IMR-90 (cell line): ENCODE measurements around the gene CPO. TPM values are rescaled to one million over a fixed set of nuclear protein-coding genes. Genes with fewer than 3 reads are reported as not detected.

Experiments used
- ATAC-seq: fragments of 200-7000 bp; cut with Tn5 transposase; 2 replicates; pipeline ENCODE4 v1.9.1; 2020; ENCODE audit warnings: low read depth, mild to moderate bottlenecking, moderate library complexity
- BruUV-seq: library from RNA; stranded (reverse); fragments of 400-500 nt; replicated peaks from 2 replicates; lab custom pipeline; 2021; lab: Mats Ljungman, UMichigan
- CTCF ChIA-PET: fragments of 300-600 bp; formaldehyde crosslinking; extraction: SDS; loops from one replicate; lab custom pipeline; 2021; ENCODE audit warnings: antibody characterized with exemption; lab: Yijun Ruan, JAX
- POLR2A ChIA-PET: fragments of 300-600 bp; sonication (Branson Sonifier 250); formaldehyde crosslinking; loops from one replicate; lab custom pipeline; 2022; ENCODE audit warnings: antibody characterized with exemption; ENCODE audit not compliant: unreplicated experiment; lab: Charles Lee
- DNase-seq: peaks from one replicate; pipeline ENCODE4 v3.0.0; 2013
- H2AFZ ChIP-seq: replicated peaks from 2 replicates; pipeline ENCODE3; 2013; ENCODE audit warnings: low read length, mild to moderate bottlenecking; ENCODE audit not compliant: poor library complexity
- H2AK5ac ChIP-seq: 2 replicates; pipeline ENCODE4 v1.6.1; 2013; ENCODE audit warnings: low read depth, low read length, inconsistent platforms
- H2AK9ac ChIP-seq: replicated peaks from 2 replicates; pipeline ENCODE3; 2013; ENCODE audit warnings: mild to moderate bottlenecking, low read depth, low read length, moderate library complexity; ENCODE audit not compliant: poor library complexity
- H2BK120ac ChIP-seq: 2 replicates; pipeline ENCODE4 v1.6.1; 2013; ENCODE audit warnings: low read depth, low read length, inconsistent platforms
- H2BK15ac ChIP-seq: 3 replicates; pipeline ENCODE4 v1.6.1; 2013; ENCODE audit warnings: low read depth, low read length, inconsistent platforms
- H2BK20ac ChIP-seq: 2 replicates; pipeline ENCODE4 v1.6.1; 2013; ENCODE audit warnings: low read depth, mild to moderate bottlenecking, inconsistent platforms, low read length, moderate library complexity
- H2BK5ac ChIP-seq: 2 replicates; pipeline ENCODE4 v1.6.1; 2013; ENCODE audit warnings: mild to moderate bottlenecking, low read depth, low read length, inconsistent platforms; ENCODE audit not compliant: poor library complexity, severe bottlenecking
- H3K14ac ChIP-seq: replicated peaks from 2 replicates; pipeline ENCODE4 v1.6.1; 2013; ENCODE audit warnings: low read depth, low read length, inconsistent platforms
- H3K18ac ChIP-seq: 2 replicates; pipeline ENCODE4 v1.6.1; 2013; ENCODE audit warnings: low read depth, low read length, control low read depth
- H3K23ac ChIP-seq: 2 replicates; pipeline ENCODE4 v1.6.1; 2013; ENCODE audit warnings: low read depth, low read length, inconsistent platforms
- H3K27ac ChIP-seq: 2 replicates; pipeline ENCODE4 v1.5.1; 2013; ENCODE audit warnings: mild to moderate bottlenecking, control low read depth, low read length; ENCODE audit not compliant: insufficient read depth
- H3K27me3 ChIP-seq: 2 replicates; pipeline ENCODE4 v1.6.1; 2013; ENCODE audit warnings: low read length; ENCODE audit not compliant: control insufficient read depth, insufficient read depth
- H3K36me3 ChIP-seq: 2 replicates; pipeline ENCODE4 v1.6.1; 2013; ENCODE audit warnings: low read length, mixed read lengths; ENCODE audit not compliant: control insufficient read depth, insufficient read depth
- H3K4ac ChIP-seq: 2 replicates; pipeline ENCODE4 v1.6.1; 2013; ENCODE audit warnings: low read depth, low read length, inconsistent platforms
- H3K4me1 ChIP-seq: 2 replicates; pipeline ENCODE4 v1.6.1; 2013; ENCODE audit warnings: low read length, mixed read lengths; ENCODE audit not compliant: control insufficient read depth, insufficient read depth
- H3K4me2 ChIP-seq: 2 replicates; pipeline ENCODE4 v1.6.1; 2013; ENCODE audit warnings: low read depth, mild to moderate bottlenecking, control low read depth, low read length, moderate library complexity
- H3K4me3 ChIP-seq: 2 replicates; pipeline ENCODE4 v1.5.1; 2013; ENCODE audit warnings: low read depth, mild to moderate bottlenecking, control low read depth, low read length, moderate library complexity; ENCODE audit not compliant: insufficient read depth
- H3K56ac ChIP-seq: 2 replicates; pipeline ENCODE4 v1.6.1; 2013; ENCODE audit warnings: low read length, inconsistent platforms; ENCODE audit not compliant: insufficient read depth; ENCODE audit errors: extremely low read depth
- H3K79me1 ChIP-seq, 2 experiments: 2 replicates each; pipeline ENCODE4 v1.6.1; 2013; ENCODE audit warnings: low read length in 2 of 2, inconsistent platforms in 1 of 2, low read depth in 1 of 2
- H3K9ac ChIP-seq: 2 replicates; pipeline ENCODE4 v1.6.1; 2013; ENCODE audit warnings: low read depth, low read length, control low read depth
- H3K9me1 ChIP-seq: 2 replicates; pipeline ENCODE4 v1.6.1; 2013; ENCODE audit warnings: low read length, inconsistent platforms; ENCODE audit not compliant: insufficient read depth
- H3K9me3 ChIP-seq: 2 replicates; pipeline ENCODE4 v1.6.1; 2013; ENCODE audit warnings: low read length; ENCODE audit not compliant: control insufficient read depth, insufficient read depth
- H4K20me1 ChIP-seq: 2 replicates; pipeline ENCODE4 v1.6.1; 2013; ENCODE audit warnings: low read length, inconsistent platforms; ENCODE audit not compliant: insufficient read depth
- H4K5ac ChIP-seq: 2 replicates; pipeline ENCODE4 v1.6.1; 2013; ENCODE audit warnings: mild to moderate bottlenecking, low read depth, low read length, control low read depth
- H4K8ac ChIP-seq, 2 experiments: 2 replicates each; pipeline ENCODE4 v1.6.1; 2013; ENCODE audit warnings: low read depth in 2 of 2, low read length in 2 of 2, control low read depth in 1 of 2, inconsistent platforms in 1 of 2
- H4K91ac ChIP-seq: 2 replicates; pipeline ENCODE4 v1.6.1; 2013; ENCODE audit warnings: low read depth, low read length, inconsistent platforms; ENCODE audit not compliant: insufficient read depth
- BHLHE40 ChIP-seq: fragments of 150-350 bp; IDR thresholded peaks from 2 replicates; pipeline ENCODE4 v1.6.1; 2016; ENCODE audit warnings: mild to moderate bottlenecking, low read depth, low read length
- MAZ ChIP-seq: IDR thresholded peaks from 2 replicates; pipeline ENCODE4 v1.6.1; 2012; ENCODE audit warnings: low read depth, mild to moderate bottlenecking, low read length, improper control_type of control experiment, moderate library complexity, borderline replicate concordance
- MXI1 ChIP-seq: IDR thresholded peaks from 2 replicates; pipeline ENCODE4 v1.6.1; 2012; ENCODE audit warnings: low read depth, mild to moderate bottlenecking, low read length, moderate library complexity, borderline replicate concordance
- dilution Hi-C: fragments of 300-500 bp; cut with HindIII; formaldehyde crosslinking; loops from one replicate; pipeline ENCODE4 v1.14.3; 2018; ENCODE audit warnings: low sequenced_read_pairs; ENCODE audit not compliant: unreplicated experiment
- in situ Hi-C: fragments of 300-500 bp; cut with MboI; formaldehyde crosslinking; loops from 3 replicates; pipeline ENCODE4 v1.14.3; 2019; ENCODE audit warnings: low sequenced_read_pairs, inconsistent platforms, mixed read lengths
- intact Hi-C: fragments of 100-400 bp; cut with micrococcal nuclease; formaldehyde crosslinking; loops from 2 replicates; pipeline ENCODE4 v1.10.0; 2022
- polyA plus RNA-seq, 3 experiments: library from polyadenylated mRNA; depleted of rRNA; stranded (reverse); fragments of >200 nt; gene quantifications; 2 replicates each; pipeline ENCODE4 v1.2.3, GENCODE V29; 2012; ENCODE audit warnings: low replicate concordance in 1 of 3
- total RNA-seq: library from RNA; depleted of rRNA; stranded (reverse); fragments of >200 nt; gene quantifications from 2 replicates; pipeline ENCODE4 v1.2.3, GENCODE V29; 2012
- TF ChIP-seq, protein P1 (sequence below): fragments of 150-350 bp; IDR thresholded peaks from 2 replicates; pipeline ENCODE4 v1.6.1; 2017; ENCODE audit warnings: mild to moderate bottlenecking, antibody characterized with exemption, low read length, low read depth
- TF ChIP-seq, protein P2 (sequence below): conservative IDR thresholded peaks from 2 replicates; pipeline ENCODE4 v1.5.1; 2012; ENCODE audit warnings: mild to moderate bottlenecking, low read depth, low read length, improper control_type of control experiment

The CPO gene
- total and polyA plus RNA-seq, 2 of the 4 experiments (the other 2 are of a cell fraction) = not detected

- Histone ChIP-seq H4K5ac (no peak overlapping the region), H3K9me1 (no peaks in the 10 kb centered on the region), H2AFZ (no peak overlapping the region), H2AK5ac (no peak overlapping the region), H3K9ac (no peak overlapping the region), H3K4me2 (no peak overlapping the region), H3K9me3 (no peaks in the 10 kb centered on the region), H3K4ac (no peak overlapping the region), H3K27me3 (no peaks in the 10 kb centered on the region), H2BK5ac (no peak overlapping the region), H3K4me1 (peaks cover 14% of the 10 kb centered on the region), H3K79me1 (peaks cover 3 to 4% of the 10 kb centered on the region in 2 experiments; a peak in 1 of 4 replicates), H3K4me3 (no peak overlapping the region), H3K23ac (no peak overlapping the region), H3K27ac (no peak overlapping the region), H2BK120ac (no peak overlapping the region), H3K36me3 (no peaks in the 10 kb centered on the region), H2AK9ac (no peak overlapping the region), H2BK20ac (no peak overlapping the region), H4K91ac (no peak overlapping the region), H3K18ac (no peak overlapping the region), H3K56ac (no peak overlapping the region), H3K14ac (no peak overlapping the region), H2BK15ac (peak overlapping the region; percentile 10; the same call in 1 of the 3 replicates), H4K8ac (no peak overlapping the region), H4K20me1 (no peaks in the 10 kb centered on the region)
- no peak for ATAC-seq
- intact Hi-C loops (loop anchor here (10.0 kb wide), 3 partner anchors 88 to 1088 kb away; no protein-coding TSS in a partner anchor), in situ Hi-C loops (loop anchor here (10.0 kb wide), 2 partner anchors 178 to 748 kb away; partner anchors contain the start of gene KLF7), dilution Hi-C loops (no loop called here)
- no peak for DNase-seq
- TF ChIP-seq, protein P1, sequence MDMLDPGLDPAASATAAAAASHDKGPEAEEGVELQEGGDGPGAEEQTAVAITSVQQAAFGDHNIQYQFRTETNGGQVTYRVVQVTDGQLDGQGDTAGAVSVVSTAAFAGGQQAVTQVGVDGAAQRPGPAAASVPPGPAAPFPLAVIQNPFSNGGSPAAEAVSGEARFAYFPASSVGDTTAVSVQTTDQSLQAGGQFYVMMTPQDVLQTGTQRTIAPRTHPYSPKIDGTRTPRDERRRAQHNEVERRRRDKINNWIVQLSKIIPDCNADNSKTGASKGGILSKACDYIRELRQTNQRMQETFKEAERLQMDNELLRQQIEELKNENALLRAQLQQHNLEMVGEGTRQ = no peak
- TF ChIP-seq, protein P2, sequence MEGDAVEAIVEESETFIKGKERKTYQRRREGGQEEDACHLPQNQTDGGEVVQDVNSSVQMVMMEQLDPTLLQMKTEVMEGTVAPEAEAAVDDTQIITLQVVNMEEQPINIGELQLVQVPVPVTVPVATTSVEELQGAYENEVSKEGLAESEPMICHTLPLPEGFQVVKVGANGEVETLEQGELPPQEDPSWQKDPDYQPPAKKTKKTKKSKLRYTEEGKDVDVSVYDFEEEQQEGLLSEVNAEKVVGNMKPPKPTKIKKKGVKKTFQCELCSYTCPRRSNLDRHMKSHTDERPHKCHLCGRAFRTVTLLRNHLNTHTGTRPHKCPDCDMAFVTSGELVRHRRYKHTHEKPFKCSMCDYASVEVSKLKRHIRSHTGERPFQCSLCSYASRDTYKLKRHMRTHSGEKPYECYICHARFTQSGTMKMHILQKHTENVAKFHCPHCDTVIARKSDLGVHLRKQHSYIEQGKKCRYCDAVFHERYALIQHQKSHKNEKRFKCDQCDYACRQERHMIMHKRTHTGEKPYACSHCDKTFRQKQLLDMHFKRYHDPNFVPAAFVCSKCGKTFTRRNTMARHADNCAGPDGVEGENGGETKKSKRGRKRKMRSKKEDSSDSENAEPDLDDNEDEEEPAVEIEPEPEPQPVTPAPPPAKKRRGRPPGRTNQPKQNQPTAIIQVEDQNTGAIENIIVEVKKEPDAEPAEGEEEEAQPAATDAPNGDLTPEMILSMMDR = no peak
- TF ChIP-seq BHLHE40 = no peak
- TF ChIP-seq MAZ = no peak
- TF ChIP-seq MXI1 = no peak
- BruUV-seq = no TSS peak
- CTCF ChIA-PET = interaction anchor here (1.1 kb wide), 1 partner anchor 486 kb away, joined by 3 read pairs; no protein-coding TSS in a partner anchor
- POLR2A ChIA-PET = no interaction called here
Measured at GRCh38 chr2:206986943-206987342, 47.6 kb downstream of the CPO start.
